Sigmoid colon (tissue), 7 donors: Measurements from ENCODE around the gene DAGLA. TPM values are rescaled to one million over a fixed set of nuclear protein-coding genes. Genes with fewer than 3 reads are reported as not detected.

Experiments
- DNase-seq: peaks from one replicate; pipeline ENCODE4 v3.0.0-alpha.2; 2019
- H3K27ac ChIP-seq, 4 donors: fragments of 200-600 bp; sonication (generic); one replicate each; pipeline ENCODE4 v1.5.1; 2016 to 2019; ENCODE audit warnings: mild to moderate bottlenecking in 1 of 4
- H3K27me3 ChIP-seq, 3 donors: fragments of 200-600 bp; sonication (generic); one replicate each; pipeline ENCODE4 v1.5.1; 2019; ENCODE audit warnings: mild to moderate bottlenecking in 1 of 3
- H3K36me3 ChIP-seq, 4 donors: fragments of 200-600 bp; sonication (generic); one replicate each; pipeline ENCODE4 v1.5.1; 2016 to 2019
- H3K4me1 ChIP-seq, 4 donors: fragments of 200-600 bp; sonication (generic); one replicate each; pipeline ENCODE4 v1.5.1; 2017 to 2019
- H3K4me3 ChIP-seq, 4 donors: fragments of 200-600 bp; sonication (generic); one replicate each; pipeline ENCODE4 v1.5.1; 2017 to 2019; ENCODE audit warnings: mild to moderate bottlenecking in 2 of 4, moderate library complexity in 1 of 4
- H3K9me3 ChIP-seq, 4 donors: fragments of 200-600 bp in 3 of 4; sonication (generic) in 3 of 4; one replicate each; pipeline versions ENCODE4 v1.5.1 to v1.6.1; 2013 to 2019
- EP300 ChIP-seq, 4 donors: sonication (generic); formaldehyde crosslinking; IDR thresholded peaks; one replicate each; pipeline ENCODE4 v1.6.1; 2017; ENCODE audit warnings: antibody characterized with exemption in 4 of 4
- POLR2A ChIP-seq, 2 donors: fragments of 450-650 bp; IDR thresholded peaks; one replicate each; pipeline ENCODE4 v1.6.1; 2016; ENCODE audit warnings: antibody characterized with exemption in 2 of 2, mild to moderate bottlenecking in 2 of 2, moderate library complexity in 2 of 2
- POLR2AphosphoS5 ChIP-seq, 4 donors: sonication (generic); formaldehyde crosslinking; IDR thresholded peaks; one replicate each; pipeline ENCODE4 v1.6.1; 2017; ENCODE audit warnings: antibody characterized with exemption in 4 of 4
- WGBS, 2 donors: extraction: QIAGEN DNeasy Blood & Tissue Kit; methylation state at CpG; one replicate each; pipeline ENCODE4 v1.1.7; 2013; 5-methylcytosine and 5-hydroxymethylcytosine counted together
- intact Hi-C: fragments of 100-400 bp; cut with DNase I; formaldehyde crosslinking; loops from one replicate; pipeline ENCODE4 v1.15.1; 2023
- polyA plus RNA-seq, 3 donors: library from polyadenylated mRNA; stranded (reverse); fragments of 200-250 nt; gene quantifications; one replicate each; pipeline ENCODE4 v1.2.3, GENCODE V29; 2013
- total RNA-seq, 4 donors: library from RNA; depleted of rRNA; stranded (reverse); fragments of >200 nt; gene quantifications; one replicate each; pipeline ENCODE4 v1.1.0, GENCODE V29; 2016
- TF ChIP-seq, protein P1 (sequence below), 4 experiments: fragments of 450-650 bp in 3 of 4; fragments of 200-600 bp in 1 of 4; IDR thresholded peaks; one replicate each; pipeline ENCODE4 v1.5.1; 2016 to 2019; ENCODE audit warnings: antibody characterized with exemption in 4 of 4, mild to moderate bottlenecking in 3 of 4, moderate library complexity in 2 of 4
- donor health status: healthy with polysubstance abuse.
- donor health status: Bipolar disorder and iron deficiency.
- donor health status: healthy.

DAGLA gene
- total and polyA plus RNA-seq, 7 donors, result 1.8 to 6.2 (median 2.1) TPM

DNA sequence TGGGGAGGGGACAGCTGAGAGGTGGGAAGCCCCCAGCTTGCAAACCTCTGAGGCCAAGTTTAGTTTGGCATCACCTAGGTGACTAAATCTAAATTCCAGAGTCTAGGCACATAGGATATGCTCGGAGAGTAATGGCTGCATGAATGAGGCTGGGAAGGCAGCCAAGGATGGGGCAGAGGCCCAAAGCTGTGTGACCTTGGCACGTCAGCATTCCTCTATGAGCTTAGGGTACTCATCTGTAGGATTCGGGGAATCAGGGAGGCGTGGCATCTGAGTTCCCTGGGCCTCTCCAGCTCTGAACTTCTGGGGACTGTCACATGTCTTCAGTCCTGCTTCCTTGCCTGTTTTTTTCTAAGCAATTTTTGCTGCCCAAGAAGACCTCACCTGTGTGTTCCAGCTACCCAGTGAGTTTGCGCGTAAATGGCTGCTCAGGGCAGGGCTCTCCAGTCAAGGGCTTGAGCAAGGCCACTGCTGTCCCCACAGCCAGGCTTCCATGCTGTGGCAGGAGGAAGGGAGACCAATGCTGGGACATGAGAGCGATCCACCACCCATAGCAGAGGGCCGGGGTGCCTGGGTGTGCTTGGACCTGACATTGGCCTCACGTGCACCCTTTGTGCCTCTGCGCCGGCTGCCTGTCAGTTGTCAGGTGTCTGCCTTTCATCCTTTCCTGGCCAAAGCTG, 13.9 kb downstream of the DAGLA start:
- DNase-seq, result peak; percentile 66
- Histone ChIP-seq H3K4me3 (no peak overlapping the region), H3K27ac (peak overlapping the region; percentile 77 to 94 (median 86)), H3K27me3 (no peaks in the 10 kb centered on the region), H3K9me3 (no peaks in the 10 kb centered on the region), H3K36me3 (no peaks in the 10 kb centered on the region), H3K4me1 (peaks cover 0 to 79% (median 57%) of the 10 kb centered on the region in 4 donors)
- TF ChIP-seq POLR2A (IDR thresholded peaks at IDR 0.05) (no peak), EP300 (IDR thresholded peaks at IDR 0.05) (no peak), POLR2AphosphoS5 (IDR thresholded peaks at IDR 0.05) (no peak)
- TF ChIP-seq, protein P1, sequence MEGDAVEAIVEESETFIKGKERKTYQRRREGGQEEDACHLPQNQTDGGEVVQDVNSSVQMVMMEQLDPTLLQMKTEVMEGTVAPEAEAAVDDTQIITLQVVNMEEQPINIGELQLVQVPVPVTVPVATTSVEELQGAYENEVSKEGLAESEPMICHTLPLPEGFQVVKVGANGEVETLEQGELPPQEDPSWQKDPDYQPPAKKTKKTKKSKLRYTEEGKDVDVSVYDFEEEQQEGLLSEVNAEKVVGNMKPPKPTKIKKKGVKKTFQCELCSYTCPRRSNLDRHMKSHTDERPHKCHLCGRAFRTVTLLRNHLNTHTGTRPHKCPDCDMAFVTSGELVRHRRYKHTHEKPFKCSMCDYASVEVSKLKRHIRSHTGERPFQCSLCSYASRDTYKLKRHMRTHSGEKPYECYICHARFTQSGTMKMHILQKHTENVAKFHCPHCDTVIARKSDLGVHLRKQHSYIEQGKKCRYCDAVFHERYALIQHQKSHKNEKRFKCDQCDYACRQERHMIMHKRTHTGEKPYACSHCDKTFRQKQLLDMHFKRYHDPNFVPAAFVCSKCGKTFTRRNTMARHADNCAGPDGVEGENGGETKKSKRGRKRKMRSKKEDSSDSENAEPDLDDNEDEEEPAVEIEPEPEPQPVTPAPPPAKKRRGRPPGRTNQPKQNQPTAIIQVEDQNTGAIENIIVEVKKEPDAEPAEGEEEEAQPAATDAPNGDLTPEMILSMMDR (IDR thresholded peaks at IDR 0.05), result no peak
- intact Hi-C loops, result no loop called here
- WGBS, 2 donors, result 68 to 85% methylated on average over 11 of the region's 11 CpGs

GRCh38 chr11:61694602-61694939, 14.4 kb downstream of the DAGLA start:
- no peaks in the 10 kb centered on the region for H3K27me3 ChIP-seq
- 91 to 95% methylated on average over 7 of the region's 7 CpGs for WGBS, 2 donors
- H3K9me3 ChIP-seq, result no peaks in the 10 kb centered on the region
- DNase-seq, result no peak
- TF ChIP-seq, protein P1 (IDR thresholded peaks at IDR 0.05), result no peak
- H3K4me3 ChIP-seq, result no peak overlapping the region
- peaks cover 0 to 80% (median 61%) of the 10 kb centered on the region in 4 donors for H3K4me1 ChIP-seq
- H3K27ac ChIP-seq, result peak overlapping the region; percentile 77 to 94 (median 86)
- intact Hi-C loops, result no loop called here
- H3K36me3 ChIP-seq, result no peaks in the 10 kb centered on the region

GRCh38 chr11:61694946-61695706, 14.9 kb downstream of the DAGLA start:
- WGBS, 2 donors, result 47 to 66% methylated on average over 14 to 15 of the region's 15 CpGs
- Histone ChIP-seq H3K36me3 (no peaks in the 10 kb centered on the region), H3K4me3 (peak overlapping the region in 1 of 4 donors; percentile 34), H3K27me3 (no peaks in the 10 kb centered on the region), H3K9me3 (no peaks in the 10 kb centered on the region), H3K27ac (peak overlapping the region; percentile 77 to 94 (median 86)), H3K4me1 (peaks cover 0 to 86% (median 66%) of the 10 kb centered on the region in 4 donors)
- peak; percentile 92 for DNase-seq
- intact Hi-C loops, result no loop called here
- TF ChIP-seq POLR2AphosphoS5 (IDR thresholded peaks at IDR 0.05) (peak; percentile 31 to 76 (median 58)), POLR2A (IDR thresholded peaks at IDR 0.05) (no peak), EP300 (IDR thresholded peaks at IDR 0.05) (peak in 1 of 4 donors; percentile 77)
- TF ChIP-seq, protein P1 (IDR thresholded peaks at IDR 0.05), result peak in 1 of 4 experiments; percentile 25

DNA sequence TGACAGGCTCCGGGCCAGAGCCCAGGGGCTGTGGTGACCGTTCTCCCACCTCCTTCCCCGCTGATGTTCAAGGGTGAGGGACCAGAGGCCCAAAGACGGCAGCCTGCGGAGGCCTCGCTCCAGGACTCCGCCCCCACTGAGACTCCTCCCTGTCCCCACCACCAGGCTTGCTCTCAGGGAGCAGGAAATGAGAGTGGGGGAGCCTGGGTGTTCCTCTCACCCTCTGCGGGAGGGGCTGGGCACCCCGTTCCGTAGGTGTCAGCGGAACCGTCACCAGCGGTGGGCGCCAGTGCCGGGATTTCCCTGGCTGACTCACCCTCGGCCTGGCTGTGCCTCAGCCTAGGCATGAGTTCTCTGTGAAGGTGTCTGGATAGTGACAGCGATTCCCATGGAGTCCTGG, 15.7 kb downstream of the DAGLA start:
- H3K27ac ChIP-seq, result peak overlapping the region; percentile 77 to 94 (median 86)
- intact Hi-C loops, result no loop called here
- H3K27me3 ChIP-seq, result no peaks in the 10 kb centered on the region
- no peaks in the 10 kb centered on the region for H3K36me3 ChIP-seq
- peaks cover 0 to 90% (median 74%) of the 10 kb centered on the region in 4 donors for H3K4me1 ChIP-seq
- H3K4me3 ChIP-seq, result peak overlapping the region in 3 of 4 donors; percentile 9 to 34 (median 27)
- DNase-seq, result peak; percentile 92
- 3 to 7% methylated on average over 17 of the region's 17 CpGs for WGBS, 2 donors
- no peaks in the 10 kb centered on the region for H3K9me3 ChIP-seq
- TF ChIP-seq, protein P1 (IDR thresholded peaks at IDR 0.05), result no peak
- TF ChIP-seq EP300 (IDR thresholded peaks at IDR 0.05) (peak in 1 of 4 donors; percentile 44), POLR2A (IDR thresholded peaks at IDR 0.05) (peak; percentile 15 to 18), POLR2AphosphoS5 (IDR thresholded peaks at IDR 0.05) (peak; percentile 32 to 73 (median 46))
